Activated CD8-positive, alpha-beta T cell treated with anti-CD3 and anti-CD28 coated beads for 36 hours (primary cell): ENCODE results near the gene AMELY. TPM values are rescaled to one million over a fixed set of nuclear protein-coding genes. Genes with fewer than 3 reads are reported as not detected.

Source experiments
- ATAC-seq: fragments of 200-7000 bp; cut with Tn5 transposase; one replicate; pipeline ENCODE4 v1.10.0; 2021; ENCODE audit warnings: mild to moderate bottlenecking, moderate library complexity
- CTCF ChIA-PET: fragments of 350-600 bp; sonication (Branson Sonifier 250); formaldehyde crosslinking; loops from one replicate; lab custom pipeline; 2021; ENCODE audit warnings: antibody characterized with exemption; lab: Charles Lee
- POLR2A ChIA-PET: fragments of 350-600 bp; sonication (Branson Sonifier 250); formaldehyde crosslinking; loops from one replicate; lab custom pipeline; 2021; ENCODE audit warnings: antibody characterized with exemption; lab: Charles Lee
- DNase-seq: peaks from one replicate; pipeline ENCODE4 v3.0.0-alpha.2; 2020
- H3K27ac Mint-ChIP-seq: one replicate; pipeline ENCODE4 v1.8.0; 2021; ENCODE audit warnings: mild to moderate bottlenecking, mixed read lengths
- H3K27me3 Mint-ChIP-seq: one replicate; pipeline ENCODE4 v1.8.0; 2021; ENCODE audit warnings: mixed read lengths
- H3K36me3 Mint-ChIP-seq: one replicate; pipeline ENCODE4 v1.8.0; 2021; ENCODE audit warnings: low read depth, mixed read lengths
- H3K4me1 Mint-ChIP-seq: one replicate; pipeline ENCODE4 v1.8.0; 2021; ENCODE audit warnings: low read depth, mixed read lengths
- H3K4me3 Mint-ChIP-seq: one replicate; pipeline ENCODE4 v1.8.0; 2021; ENCODE audit warnings: mild to moderate bottlenecking, moderate library complexity, mixed read lengths
- H3K9me3 Mint-ChIP-seq: one replicate; pipeline ENCODE4 v1.8.0; 2021; ENCODE audit warnings: mixed read lengths
- intact Hi-C: fragments of 100-400 bp; cut with micrococcal nuclease; formaldehyde crosslinking; loops from one replicate; pipeline ENCODE4 v1.10.0; 2022
- total RNA-seq, 2 experiments: library from RNA; stranded (reverse); gene quantifications; one replicate each; pipeline ENCODE4 v1.2.3, GENCODE V29; 2021
- TF ChIP-seq, protein P1 (sequence below): fragments of 200-600 bp; IDR thresholded peaks from one replicate; pipeline ENCODE4 v1.8.0; 2022; ENCODE audit warnings: antibody characterized with exemption, mild to moderate bottlenecking

AMELY gene
- total RNA-seq, 2 experiments from 2014 or later, result not detected

DNA sequence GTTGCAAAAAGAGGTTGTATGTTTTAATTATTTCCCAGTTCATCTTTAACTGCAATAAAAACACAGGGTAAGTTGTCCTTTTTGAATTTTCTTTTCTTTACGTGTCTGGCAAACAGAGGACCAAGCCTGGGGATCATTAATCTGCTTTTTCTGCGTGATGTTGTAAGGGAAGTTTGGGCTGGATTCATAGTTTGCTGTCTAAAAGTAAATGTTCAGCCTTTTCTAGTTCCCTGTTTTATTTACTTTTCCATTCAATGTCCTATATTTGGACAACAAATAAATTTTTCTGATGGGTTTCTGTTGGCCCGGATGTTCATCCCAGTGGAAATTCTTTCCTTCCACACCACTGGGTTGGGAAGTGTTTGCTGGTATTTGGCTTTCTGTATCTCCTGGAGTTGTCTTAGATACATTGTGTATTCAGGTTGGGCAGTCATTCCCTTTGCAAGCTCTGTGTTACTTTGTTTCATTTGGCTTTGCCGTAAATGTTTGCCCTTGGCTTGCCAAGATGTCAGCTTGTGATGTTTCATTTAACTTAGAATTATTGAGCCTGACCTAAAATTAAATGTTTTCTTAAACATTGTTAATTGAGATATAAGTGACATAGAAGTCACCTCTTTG, 20.3 kb upstream of the AMELY start:
- intact Hi-C loops, result no loop called here
- ChIA-PET POLR2A (no interaction called here), CTCF (no interaction called here)
- no peaks in the 10 kb centered on the region for H3K27me3 Mint-ChIP-seq
- H3K36me3 Mint-ChIP-seq, result no peaks in the 10 kb centered on the region
- no peaks in the 10 kb centered on the region for H3K4me1 Mint-ChIP-seq
- no peak overlapping the region for H3K27ac Mint-ChIP-seq
- no peak for ATAC-seq
- TF ChIP-seq, protein P1, sequence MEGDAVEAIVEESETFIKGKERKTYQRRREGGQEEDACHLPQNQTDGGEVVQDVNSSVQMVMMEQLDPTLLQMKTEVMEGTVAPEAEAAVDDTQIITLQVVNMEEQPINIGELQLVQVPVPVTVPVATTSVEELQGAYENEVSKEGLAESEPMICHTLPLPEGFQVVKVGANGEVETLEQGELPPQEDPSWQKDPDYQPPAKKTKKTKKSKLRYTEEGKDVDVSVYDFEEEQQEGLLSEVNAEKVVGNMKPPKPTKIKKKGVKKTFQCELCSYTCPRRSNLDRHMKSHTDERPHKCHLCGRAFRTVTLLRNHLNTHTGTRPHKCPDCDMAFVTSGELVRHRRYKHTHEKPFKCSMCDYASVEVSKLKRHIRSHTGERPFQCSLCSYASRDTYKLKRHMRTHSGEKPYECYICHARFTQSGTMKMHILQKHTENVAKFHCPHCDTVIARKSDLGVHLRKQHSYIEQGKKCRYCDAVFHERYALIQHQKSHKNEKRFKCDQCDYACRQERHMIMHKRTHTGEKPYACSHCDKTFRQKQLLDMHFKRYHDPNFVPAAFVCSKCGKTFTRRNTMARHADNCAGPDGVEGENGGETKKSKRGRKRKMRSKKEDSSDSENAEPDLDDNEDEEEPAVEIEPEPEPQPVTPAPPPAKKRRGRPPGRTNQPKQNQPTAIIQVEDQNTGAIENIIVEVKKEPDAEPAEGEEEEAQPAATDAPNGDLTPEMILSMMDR, result no peak
- no peaks in the 10 kb centered on the region for H3K9me3 Mint-ChIP-seq
- no peak overlapping the region for H3K4me3 Mint-ChIP-seq
- no peak for DNase-seq

DNA sequence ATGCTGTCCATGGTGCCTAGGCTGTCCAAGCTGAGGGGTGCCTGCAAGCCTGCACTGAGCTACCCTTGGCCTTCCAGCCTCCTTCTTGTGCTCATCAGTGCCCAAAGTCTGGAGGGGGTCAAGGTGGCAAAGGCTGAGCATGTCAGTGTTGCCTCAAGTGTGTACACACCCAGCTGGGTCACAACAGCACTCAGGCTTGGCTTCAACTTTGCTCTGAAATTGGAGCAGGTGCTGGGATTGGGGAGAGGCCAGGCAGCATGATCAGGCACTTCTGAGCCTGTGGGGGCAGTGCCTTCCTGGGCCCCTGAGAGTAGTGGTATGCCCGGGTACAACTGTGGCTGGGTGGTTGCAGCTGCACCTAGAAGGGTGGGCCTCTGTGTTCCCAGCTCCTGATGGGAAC, 17.7 kb upstream of the AMELY start:
- POLR2A ChIA-PET, result no interaction called here
- TF ChIP-seq, protein P1, result no peak
- Mint-ChIP-seq H3K9me3 (no peaks in the 10 kb centered on the region), H3K27ac (no peak overlapping the region), H3K4me1 (no peaks in the 10 kb centered on the region), H3K27me3 (no peaks in the 10 kb centered on the region), H3K4me3 (no peak overlapping the region), H3K36me3 (no peaks in the 10 kb centered on the region)
- ATAC-seq (no peak), DNase-seq (no peak)
- CTCF ChIA-PET, result interaction anchor here (1.2 kb wide), 1 partner anchor 156 kb away, joined by 3 read pairs; no protein-coding TSS in a partner anchor
- intact Hi-C loops, result no loop called here

DNA sequence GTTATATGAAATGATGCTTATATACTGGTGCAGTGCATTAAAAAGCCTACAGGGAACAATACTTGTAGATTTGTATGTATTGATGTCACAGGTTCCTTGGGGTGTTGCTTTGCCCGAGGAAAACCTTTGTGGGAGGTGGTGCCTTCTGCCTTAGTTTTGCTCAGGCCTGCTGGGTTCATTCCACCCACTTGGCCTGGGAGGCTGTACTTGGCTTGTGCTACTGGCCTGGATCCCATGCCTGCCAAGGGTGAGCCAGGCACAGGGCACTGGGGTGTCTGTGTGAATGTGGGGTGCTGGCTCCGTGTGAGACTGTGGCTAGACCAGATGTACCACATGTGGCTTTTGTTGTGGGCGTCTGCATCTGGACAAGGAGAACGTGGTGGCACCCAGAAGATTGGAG, 16.7 kb upstream of the AMELY start:
- Mint-ChIP-seq H3K27ac (no peak overlapping the region), H3K9me3 (no peaks in the 10 kb centered on the region), H3K36me3 (no peaks in the 10 kb centered on the region), H3K4me1 (no peaks in the 10 kb centered on the region), H3K27me3 (no peaks in the 10 kb centered on the region), H3K4me3 (no peak overlapping the region)
- intact Hi-C loops, result no loop called here
- CTCF ChIA-PET, result interaction anchor here (1.2 kb wide), 1 partner anchor 157 kb away, joined by 3 read pairs; no protein-coding TSS in a partner anchor
- TF ChIP-seq, protein P1, result no peak
- POLR2A ChIA-PET, result no interaction called here
- DNase-seq (no peak), ATAC-seq (no peak)

DNA sequence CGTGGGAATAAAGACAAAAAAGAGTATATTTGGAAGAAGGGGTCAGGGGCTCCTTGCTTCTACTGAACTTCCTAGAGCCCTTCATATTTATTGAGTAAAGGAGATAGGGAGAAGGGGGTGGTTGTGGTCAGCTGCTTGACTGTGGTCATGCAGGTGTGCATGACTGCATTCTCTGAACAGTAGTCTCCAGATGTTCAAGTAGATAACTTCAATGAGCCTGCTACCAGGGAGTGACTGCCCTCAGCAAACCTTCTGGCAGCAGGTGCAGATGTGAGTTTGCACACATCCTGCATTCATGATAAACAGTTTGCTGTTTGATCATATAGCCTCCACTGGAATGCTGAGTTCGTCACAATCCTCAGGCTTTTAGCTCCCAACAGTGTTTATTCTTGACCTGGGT, 9.5 kb upstream of the AMELY start:
- Mint-ChIP-seq H3K4me3 (no peak overlapping the region), H3K27ac (no peak overlapping the region), H3K27me3 (no peaks in the 10 kb centered on the region), H3K36me3 (no peaks in the 10 kb centered on the region), H3K4me1 (no peaks in the 10 kb centered on the region), H3K9me3 (peaks cover 4% of the 10 kb centered on the region)
- CTCF ChIA-PET, result no interaction called here
- intact Hi-C loops, result no loop called here
- POLR2A ChIA-PET, result interaction anchor here (0.8 kb wide), 1 partner anchor 12 kb away, joined by 3 read pairs; no protein-coding TSS in a partner anchor
- ATAC-seq (no peak), DNase-seq (no peak)
- TF ChIP-seq, protein P1, result no peak

DNA sequence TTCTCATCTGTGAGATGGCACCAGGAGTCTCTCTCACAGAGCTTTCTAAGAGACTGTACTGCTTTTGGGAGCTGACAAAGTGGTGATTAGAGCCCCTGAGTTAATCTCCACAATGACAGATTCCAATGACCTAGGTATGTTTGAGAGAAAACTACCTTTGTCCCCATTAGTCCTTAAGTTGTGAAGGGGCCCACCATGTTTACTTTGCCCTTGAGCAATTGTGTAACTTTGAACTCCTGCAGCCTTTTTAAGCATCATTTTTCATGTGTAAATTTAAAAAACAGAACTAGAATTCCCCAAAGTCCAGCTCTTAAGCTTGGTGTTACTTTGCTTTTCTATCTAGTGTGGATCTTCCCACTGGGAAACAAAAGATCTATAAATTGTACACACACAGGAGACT, 1.8 kb upstream of the AMELY start:
- Mint-ChIP-seq H3K4me3 (no peak overlapping the region), H3K4me1 (peaks cover 6% of the 10 kb centered on the region), H3K36me3 (no peaks in the 10 kb centered on the region), H3K27me3 (peaks cover 24% of the 10 kb centered on the region), H3K27ac (no peak overlapping the region), H3K9me3 (no peaks in the 10 kb centered on the region)
- ChIA-PET POLR2A (no interaction called here), CTCF (no interaction called here)
- no peak for DNase-seq
- TF ChIP-seq, protein P1, result no peak
- no peak for ATAC-seq
- intact Hi-C loops, result no loop called here
